Endodermal cell (in vitro differentiated cells): ENCODE results near the gene TYK2. TPM values are rescaled to one million over a fixed set of nuclear protein-coding genes. Genes with fewer than 3 reads are reported as not detected.

Source experiments
- DNase-seq: peaks from one replicate; pipeline ENCODE4 v3.0.0-alpha.2; 2017
- H3K27ac ChIP-seq: 2 replicates; pipeline ENCODE4 v1.5.1; 2013; ENCODE audit warnings: mild to moderate bottlenecking, low read depth, low read length, moderate library complexity
- H3K27me3 ChIP-seq: 2 replicates; pipeline ENCODE4 v1.6.1; 2013; ENCODE audit warnings: mild to moderate bottlenecking, low read length, moderate library complexity; ENCODE audit not compliant: insufficient read depth, control insufficient read depth, poor library complexity, severe bottlenecking
- H3K36me3 ChIP-seq: 2 replicates; pipeline ENCODE4 v1.7.0; 2013; ENCODE audit warnings: mild to moderate bottlenecking, low read length, moderate library complexity; ENCODE audit not compliant: control insufficient read depth, insufficient read depth
- H3K4me1 ChIP-seq: one replicate; pipeline ENCODE4 v1.7.0; 2013; ENCODE audit warnings: low read length; ENCODE audit not compliant: control insufficient read depth, insufficient read depth
- H3K4me3 ChIP-seq: 2 replicates; pipeline ENCODE4 v1.5.1; 2013; ENCODE audit warnings: mild to moderate bottlenecking, low read length, moderate library complexity
- H3K9ac ChIP-seq: 2 replicates; pipeline ENCODE4 v1.6.1; 2013; ENCODE audit warnings: mild to moderate bottlenecking, low read length, moderate library complexity; ENCODE audit not compliant: poor library complexity, severe bottlenecking; ENCODE audit errors: extremely low read depth
- H3K9me3 ChIP-seq: 2 replicates; pipeline ENCODE4 v1.6.1; 2013; ENCODE audit warnings: mild to moderate bottlenecking, low read length, moderate library complexity; ENCODE audit not compliant: control insufficient read depth
- H3K27ac Mint-ChIP-seq: 2 replicates; pipeline ENCODE4 v1.8.0; 2020; ENCODE audit warnings: mixed read lengths
- H3K27me3 Mint-ChIP-seq: 2 replicates; pipeline ENCODE4 v1.8.0; 2021; ENCODE audit warnings: mild to moderate bottlenecking, mixed read lengths; ENCODE audit not compliant: insufficient read depth
- H3K36me3 Mint-ChIP-seq: 2 replicates; pipeline ENCODE4 v1.8.0; 2020; ENCODE audit warnings: low read depth, mixed read lengths
- H3K4me1 Mint-ChIP-seq: 2 replicates; pipeline ENCODE4 v1.8.0; 2020; ENCODE audit warnings: mixed read lengths
- H3K4me3 Mint-ChIP-seq: 2 replicates; pipeline ENCODE4 v1.8.0; 2020; ENCODE audit warnings: mild to moderate bottlenecking, moderate library complexity, mixed read lengths
- H3K9me3 Mint-ChIP-seq: 2 replicates; pipeline ENCODE4 v1.8.0; 2020; ENCODE audit warnings: mild to moderate bottlenecking, mixed read lengths
- WGBS, 2 experiments: methylation state at CpG; one replicate each; pipeline versions ENCODE4 v1.1.5 to v1.1.7; 2013; ENCODE audit warnings: missing lambda C conversion rate in 2 of 2, mixed read lengths in 1 of 2; ENCODE audit not compliant: insufficient coverage in 1 of 2, insufficient read length in 1 of 2; 5-methylcytosine and 5-hydroxymethylcytosine counted together
- total RNA-seq, 2 donors: library from RNA; stranded (reverse); fragmentation: NEBNext Ultra II Directional in 1 of 2; extraction: Animal tissue kit (Norgen Biotek cat#: 25700) in 1 of 2; gene quantifications; 2 replicates in 1 of 2; 3 replicates in 1 of 2; pipeline ENCODE4 v1.2.1, GENCODE V29; 2021
- TF ChIP-seq, protein P1 (sequence below): fragments of 200-600 bp; sonication (generic); conservative IDR thresholded peaks from 2 replicates; pipeline ENCODE4 v1.5.0; 2021; ENCODE audit warnings: antibody characterized with exemption, mild to moderate bottlenecking

TYK2 gene
- total RNA-seq, 2 donors from 2014 or later = 63.5 to 65.8 TPM

GRCh38 chr19:10316229-10317044 lies 63.9 kb downstream of the TYK2 start:
- no peak for DNase-seq
- Mint-ChIP-seq H3K36me3 (peaks cover 25% of the 10 kb centered on the region), H3K27me3 (no peaks in the 10 kb centered on the region), H3K9me3 (no peaks in the 10 kb centered on the region), H3K4me3 (peak overlapping the region; percentile 79), H3K4me1 (peaks cover 14% of the 10 kb centered on the region), H3K27ac (peak overlapping the region; percentile 93)
- no peaks in the 10 kb centered on the region for H3K9me3 ChIP-seq
- TF ChIP-seq, protein P1, sequence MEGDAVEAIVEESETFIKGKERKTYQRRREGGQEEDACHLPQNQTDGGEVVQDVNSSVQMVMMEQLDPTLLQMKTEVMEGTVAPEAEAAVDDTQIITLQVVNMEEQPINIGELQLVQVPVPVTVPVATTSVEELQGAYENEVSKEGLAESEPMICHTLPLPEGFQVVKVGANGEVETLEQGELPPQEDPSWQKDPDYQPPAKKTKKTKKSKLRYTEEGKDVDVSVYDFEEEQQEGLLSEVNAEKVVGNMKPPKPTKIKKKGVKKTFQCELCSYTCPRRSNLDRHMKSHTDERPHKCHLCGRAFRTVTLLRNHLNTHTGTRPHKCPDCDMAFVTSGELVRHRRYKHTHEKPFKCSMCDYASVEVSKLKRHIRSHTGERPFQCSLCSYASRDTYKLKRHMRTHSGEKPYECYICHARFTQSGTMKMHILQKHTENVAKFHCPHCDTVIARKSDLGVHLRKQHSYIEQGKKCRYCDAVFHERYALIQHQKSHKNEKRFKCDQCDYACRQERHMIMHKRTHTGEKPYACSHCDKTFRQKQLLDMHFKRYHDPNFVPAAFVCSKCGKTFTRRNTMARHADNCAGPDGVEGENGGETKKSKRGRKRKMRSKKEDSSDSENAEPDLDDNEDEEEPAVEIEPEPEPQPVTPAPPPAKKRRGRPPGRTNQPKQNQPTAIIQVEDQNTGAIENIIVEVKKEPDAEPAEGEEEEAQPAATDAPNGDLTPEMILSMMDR = no peak
- WGBS, 2 experiments = 86% methylated on average over 9 to 19 of the region's 19 CpGs
- no peaks in the 10 kb centered on the region for H3K4me1 ChIP-seq
- peaks cover 42% of the 10 kb centered on the region for H3K36me3 ChIP-seq
- H3K27ac ChIP-seq = peak overlapping the region; percentile 44
- H3K4me3 ChIP-seq = peak overlapping the region; percentile 93
- H3K27me3 ChIP-seq = no peaks in the 10 kb centered on the region
- H3K9ac ChIP-seq = no peak overlapping the region

- peak; percentile 97 for DNase-seq
- H3K27ac ChIP-seq = peak within 1 kb of the TSS; percentile 44
- no peaks in the 10 kb centered on the region for H3K27me3 ChIP-seq
- 2 to 3% methylated on average over 30 to 55 of the region's 55 CpGs for WGBS, 2 experiments
- H3K4me1 ChIP-seq = no peaks in the 10 kb centered on the region
- TF ChIP-seq, protein P1 = no peak
- H3K4me3 ChIP-seq = peak within 1 kb of the TSS; percentile 93
- peak within 1 kb of the TSS; percentile 71 for H3K9ac ChIP-seq
- H3K27me3 Mint-ChIP-seq = no peaks in the 10 kb centered on the region
- peak within 1 kb of the TSS; percentile 93 for H3K27ac Mint-ChIP-seq
- peaks cover 14% of the 10 kb centered on the region for H3K4me1 Mint-ChIP-seq
- peak within 1 kb of the TSS; percentile 79 for H3K4me3 Mint-ChIP-seq
- no peaks in the 10 kb centered on the region for H3K9me3 ChIP-seq
- H3K36me3 ChIP-seq = peaks cover 35% of the 10 kb centered on the region
- no peaks in the 10 kb centered on the region for H3K9me3 Mint-ChIP-seq
- H3K36me3 Mint-ChIP-seq = peaks cover 25% of the 10 kb centered on the region
Measured at GRCh38 chr19:10315335-10316214, 64.8 kb downstream of the TYK2 start, which contains the start of gene FDX2. Gene FDX2 (minus strand): TSS chr19:10316015. CDS start chr19:10315996, 19 bp downstream.

DNA sequence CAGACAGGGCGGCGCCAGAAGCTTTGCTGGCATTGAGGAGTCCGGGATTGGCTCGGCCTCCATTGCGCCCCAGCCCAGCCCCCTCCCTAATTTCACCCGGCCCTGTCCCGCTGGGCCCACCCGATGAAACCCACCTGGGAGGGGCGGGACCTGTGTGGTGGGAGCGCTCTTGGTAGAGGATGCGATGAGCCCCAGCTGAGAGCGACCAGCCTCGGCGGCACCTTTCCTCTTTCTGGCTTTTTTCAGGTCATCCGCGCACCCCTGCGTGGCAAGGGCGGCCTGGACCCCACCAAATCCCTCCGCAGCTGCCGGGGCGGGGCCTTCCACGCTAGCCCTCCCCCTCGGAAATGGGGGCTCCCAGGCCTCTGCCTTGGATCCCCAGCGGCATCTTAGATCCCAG lies 70.9 kb downstream of the TYK2 start, which contains the start of gene ZGLP1:
Gene ZGLP1, minus strand, starts transcription at position 393 of the 400 bp plus-strand sequence.
- no peak for DNase-seq
- Histone ChIP-seq H3K4me1 (no peaks in the 10 kb centered on the region), H3K9me3 (no peaks in the 10 kb centered on the region), H3K9ac (no peak within 1 kb of the TSS), H3K27ac (no peak within 1 kb of the TSS), H3K4me3 (no peak within 1 kb of the TSS), H3K36me3 (peaks cover 10% of the 10 kb centered on the region), H3K27me3 (no peaks in the 10 kb centered on the region)
- no peak within 1 kb of the TSS for H3K4me3 Mint-ChIP-seq
- TF ChIP-seq, protein P1 = no peak
- H3K4me1 Mint-ChIP-seq = peaks cover under 1% of the 10 kb centered on the region
- H3K27me3 Mint-ChIP-seq = no peaks in the 10 kb centered on the region
- H3K36me3 Mint-ChIP-seq = peaks cover 18% of the 10 kb centered on the region
- H3K9me3 Mint-ChIP-seq = no peaks in the 10 kb centered on the region
- no peak within 1 kb of the TSS for H3K27ac Mint-ChIP-seq
- WGBS, 2 experiments = 93% methylated on average over 8 to 23 of the region's 24 CpGs
